ENCODE results near the gene ALOX5.

The ALOX5 gene

GRCh38 chr10:45424668-45425404 lies 50.8 kb downstream of the ALOX5 start:
- no peak for DNase-seq (ENCODE audit: low read depth)

DNA sequence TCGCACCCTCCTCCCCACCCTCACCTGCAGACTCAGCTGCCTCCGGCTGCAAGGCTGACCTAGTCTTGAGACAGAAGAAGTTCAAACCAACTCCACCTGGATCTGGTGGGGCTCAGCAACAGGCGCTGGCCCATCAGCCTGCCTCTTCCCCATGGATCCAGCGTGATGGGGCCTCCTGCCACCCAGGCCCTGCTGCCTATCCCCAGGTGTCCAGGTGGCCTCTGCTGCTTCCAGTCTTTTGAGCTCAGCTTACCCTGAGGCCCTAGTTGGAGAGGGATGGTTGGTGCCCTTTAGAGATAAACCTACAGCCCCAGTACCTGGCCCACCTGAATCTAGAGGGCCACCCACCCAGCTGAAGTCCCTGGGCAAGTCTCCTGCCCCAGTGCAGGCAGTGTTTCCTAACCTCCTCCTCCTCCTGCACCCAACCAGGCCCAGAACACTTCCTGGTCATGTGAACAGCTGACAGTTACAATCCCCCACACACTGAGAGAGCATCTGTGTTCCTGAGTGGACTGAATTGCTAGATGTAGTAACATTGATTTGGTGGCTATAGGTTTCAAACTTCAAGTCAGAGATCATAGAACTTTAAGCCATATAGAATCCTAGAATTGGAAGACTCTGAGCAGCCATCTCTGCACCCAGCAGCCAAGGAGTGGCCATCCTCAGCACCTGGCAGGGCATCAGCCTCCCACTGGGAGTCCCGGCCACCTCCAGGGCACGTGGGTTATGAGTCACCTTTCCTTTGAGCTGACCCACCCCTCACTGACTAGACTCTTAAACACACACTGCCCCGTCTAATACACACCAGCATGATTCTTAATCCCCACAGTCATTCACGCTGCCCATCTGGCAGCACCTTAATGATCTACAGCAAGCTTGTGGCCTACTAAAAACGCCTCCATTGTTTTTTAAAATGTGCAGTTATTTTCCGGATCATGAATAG lies 51.9 kb downstream of the ALOX5 start:
- no peak for DNase-seq (ENCODE audit: low read depth)

GRCh38 chr10:45427262-45427969 lies 53.4 kb downstream of the ALOX5 start:
- DNase-seq (ENCODE audit: low read depth) = no peak

- no peak for DNase-seq (ENCODE audit: low read depth)
These were observed 54.0 kb downstream of the ALOX5 start for GRCh38 chr10:45427970-45428366.

DNA sequence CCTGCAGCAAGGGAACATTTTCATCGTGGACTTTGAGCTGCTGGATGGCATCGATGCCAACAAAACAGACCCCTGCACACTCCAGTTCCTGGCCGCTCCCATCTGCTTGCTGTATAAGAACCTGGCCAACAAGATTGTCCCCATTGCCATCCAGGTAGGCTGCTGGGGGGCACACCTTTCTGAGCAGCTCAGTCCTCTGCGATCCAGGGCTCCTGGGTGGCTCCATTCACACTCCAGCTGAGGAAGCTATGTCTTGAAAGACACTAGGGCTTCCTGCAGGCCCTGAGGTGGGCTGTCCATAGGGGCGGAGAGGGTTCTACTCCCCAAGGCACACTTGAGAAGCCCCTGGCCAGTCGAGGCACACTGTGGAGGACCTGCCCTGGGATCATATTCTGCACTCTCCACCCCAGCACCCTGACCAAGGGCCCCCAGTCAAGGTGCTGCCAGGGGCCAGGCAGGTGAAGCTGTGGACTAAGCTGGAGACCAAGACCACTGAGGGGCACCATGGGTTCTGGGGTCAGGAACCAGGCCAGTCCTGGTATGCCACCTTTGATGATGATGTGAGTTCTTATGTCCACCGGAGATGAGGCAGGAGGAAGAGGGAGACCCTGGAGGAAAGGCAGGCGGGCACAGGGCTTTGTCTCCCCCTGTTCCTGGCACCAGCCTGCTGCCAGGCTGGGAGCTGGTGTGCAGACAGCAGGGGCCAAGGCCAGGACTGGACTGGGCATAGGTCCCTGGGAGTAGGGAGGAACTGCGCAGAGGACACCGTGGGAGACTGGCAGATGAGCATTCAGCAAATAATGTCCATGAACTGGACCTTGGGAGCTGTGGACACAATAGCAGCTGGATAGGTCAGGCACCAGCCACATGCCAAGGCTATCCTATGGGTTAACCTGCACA lies 54.8 kb downstream of the ALOX5 start:
- no peak for DNase-seq (ENCODE audit: low read depth)

GRCh38 chr10:45429790-45430189 lies 55.8 kb downstream of the ALOX5 start:
- no peak for DNase-seq (ENCODE audit: low read depth)

GRCh38 chr10:45432113-45432512 lies 58.1 kb downstream of the ALOX5 start:
- no peak for DNase-seq (ENCODE audit: low read depth)

DNA sequence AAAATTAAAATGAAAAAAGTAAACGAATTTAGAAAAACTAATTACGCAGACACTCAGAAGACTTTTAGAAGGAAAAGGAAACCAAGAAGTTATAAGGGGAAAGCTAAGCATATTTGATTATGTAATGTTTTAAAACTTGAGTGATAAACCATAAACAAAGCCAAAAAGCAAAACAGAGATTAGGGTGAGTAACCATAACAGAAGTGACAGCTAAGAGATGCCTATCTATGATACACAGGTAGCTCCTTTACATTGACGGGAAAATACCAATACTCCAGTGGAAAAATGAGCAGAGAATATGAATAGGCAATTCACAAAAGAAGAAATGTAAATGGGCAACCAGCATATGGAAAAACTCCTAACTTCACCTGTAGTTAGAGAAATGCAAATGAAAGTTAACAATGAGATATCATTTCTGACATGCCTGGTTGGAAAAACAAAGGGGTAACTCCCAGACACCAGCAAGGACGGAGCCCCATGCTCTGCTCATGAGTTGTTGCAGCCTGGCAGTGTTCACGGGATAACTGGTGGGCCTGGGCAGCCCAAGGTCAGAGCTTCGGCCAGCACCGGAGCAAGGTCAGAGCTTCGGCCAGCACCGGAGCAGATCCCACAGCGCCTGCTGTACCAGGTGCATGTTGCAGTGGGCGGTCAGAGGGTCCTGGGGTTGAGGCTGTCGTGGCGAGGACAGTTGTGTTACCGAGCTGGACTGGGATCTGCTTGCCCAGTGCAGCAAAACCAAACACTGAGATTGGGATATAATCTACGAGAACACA lies 58.9 kb downstream of the ALOX5 start:
- no peak for DNase-seq (ENCODE audit: low read depth)

GRCh38 chr10:45433716-45434469 lies 59.9 kb downstream of the ALOX5 start:
- DNase-seq (ENCODE audit: low read depth) = no peak

- no peak for DNase-seq (ENCODE audit: low read depth)
These were observed 63.8 kb downstream of the ALOX5 start for GRCh38 chr10:45437587-45438465.

DNA sequence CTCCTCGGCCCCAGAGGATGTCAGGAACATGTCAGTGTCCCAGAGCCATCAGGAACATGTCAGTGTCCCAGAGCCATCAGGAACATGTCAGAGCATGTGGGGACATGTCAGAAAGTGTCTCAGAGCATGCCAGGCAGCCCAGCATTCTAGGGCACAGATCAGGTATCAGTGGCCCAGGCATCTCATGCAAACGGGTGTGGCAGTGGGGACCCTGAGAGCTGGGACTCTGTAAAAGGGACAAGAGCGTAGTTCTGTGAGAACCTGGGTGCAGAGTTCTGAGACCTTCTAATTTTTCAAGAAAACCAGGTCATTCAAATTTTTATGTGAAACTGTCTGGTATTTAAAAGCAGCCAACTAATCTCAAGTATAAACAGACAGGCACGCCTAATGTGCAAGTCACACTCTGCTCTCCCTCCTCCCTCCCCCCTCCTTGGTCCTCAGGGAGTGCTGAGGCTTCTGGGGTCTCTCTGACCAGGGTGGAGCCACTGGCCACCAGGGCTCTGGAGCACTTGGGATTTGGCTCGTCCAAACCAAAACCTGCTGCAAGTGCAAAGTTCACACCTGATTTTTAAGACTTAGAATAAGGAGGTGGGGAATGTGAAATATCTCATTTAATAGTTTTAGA lies 64.6 kb downstream of the ALOX5 start:
- no peak for DNase-seq (ENCODE audit: low read depth)

- no peak for DNase-seq (ENCODE audit: low read depth)
These were observed 65.3 kb downstream of the ALOX5 start for GRCh38 chr10:45439365-45439764.

GRCh38 chr10:45439873-45440272 lies 65.9 kb downstream of the ALOX5 start:
- no peak for DNase-seq (ENCODE audit: low read depth)

DNA sequence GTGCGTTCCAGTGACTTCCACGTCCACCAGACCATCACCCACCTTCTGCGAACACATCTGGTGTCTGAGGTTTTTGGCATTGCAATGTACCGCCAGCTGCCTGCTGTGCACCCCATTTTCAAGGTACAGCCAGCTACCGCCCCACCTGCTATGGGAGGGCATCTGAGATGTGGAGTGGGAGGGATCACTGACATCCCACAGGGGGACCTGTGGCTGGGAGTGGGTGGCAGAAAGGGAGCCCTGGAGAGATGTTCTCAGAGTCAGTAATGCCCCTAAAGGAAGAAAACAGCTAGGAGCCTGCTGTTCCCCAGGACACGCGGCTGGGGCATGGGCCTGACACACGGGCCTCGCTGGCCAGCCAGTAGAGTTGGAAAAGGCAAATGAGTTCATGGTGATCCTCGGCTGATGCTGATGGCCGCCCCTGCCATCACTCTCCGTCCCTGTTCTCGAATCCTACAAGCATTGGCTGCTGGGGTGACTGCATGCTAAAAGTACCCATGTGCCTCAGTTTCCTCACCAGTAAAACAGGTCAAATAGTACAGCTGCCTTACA lies 66.6 kb downstream of the ALOX5 start:
- no peak for DNase-seq (ENCODE audit: low read depth)

- no peak for DNase-seq (ENCODE audit: low read depth)
These were observed 67.5 kb downstream of the ALOX5 start for GRCh38 chr10:45441239-45442190.

DNA sequence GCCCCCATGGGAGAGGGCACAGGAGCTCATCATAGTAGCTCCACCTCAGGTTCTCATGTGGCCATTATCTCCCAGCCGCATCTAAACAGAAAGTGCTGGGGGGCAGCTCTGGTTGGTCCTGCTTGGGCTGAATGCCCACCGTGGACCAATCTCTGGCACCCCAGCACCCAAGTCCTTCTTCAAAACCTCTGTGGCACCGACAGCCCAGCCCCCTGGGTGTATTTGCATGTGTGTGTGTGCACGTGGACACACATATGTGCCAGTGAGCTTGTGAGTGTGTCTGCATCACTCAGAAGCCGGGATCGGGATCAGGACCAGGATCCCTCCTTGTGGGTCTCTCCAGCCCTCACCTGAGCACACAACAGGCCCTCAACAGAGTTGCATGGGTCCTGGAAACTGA lies 68.2 kb downstream of the ALOX5 start:
- DNase-seq (ENCODE audit: low read depth) = no peak

GRCh38 chr10:45442662-45443061 lies 68.6 kb downstream of the ALOX5 start:
- DNase-seq (ENCODE audit: low read depth) = no peak
